Colonic mucosa (tissue), 4 donors: ENCODE measurements around the gene IER3. TPM values are rescaled to one million over a fixed set of nuclear protein-coding genes. Genes with fewer than 3 reads are reported as not detected.

Experiments used
- DNase-seq: peaks from one replicate; pipeline ENCODE4 v3.0.0-alpha.2; 2020
- H3K27ac ChIP-seq: fragments of 200-600 bp; one replicate; pipeline ENCODE4 v1.8.0; 2021
- H3K27me3 ChIP-seq: fragments of 200-600 bp; one replicate; pipeline ENCODE4 v1.8.0; 2021
- H3K36me3 ChIP-seq: fragments of 200-600 bp; one replicate; pipeline ENCODE4 v1.8.0; 2021
- H3K4me1 ChIP-seq: fragments of 200-600 bp; one replicate; pipeline ENCODE4 v1.8.0; 2021; ENCODE audit warnings: mild to moderate bottlenecking
- H3K4me3 ChIP-seq: fragments of 200-600 bp; one replicate; pipeline ENCODE4 v1.8.0; 2021
- H3K9ac ChIP-seq, 2 donors: one replicate each; pipeline ENCODE4 v1.7.0; 2013; ENCODE audit warnings: control low read depth in 2 of 2, low read depth in 2 of 2, low read length in 2 of 2
- H3K9me3 ChIP-seq: fragments of 200-600 bp; one replicate; pipeline ENCODE4 v1.8.0; 2021
- intact Hi-C: fragments of 100-400 bp; cut with DNase I; formaldehyde crosslinking; loops from one replicate; pipeline ENCODE4 v1.14.1; 2022
- total RNA-seq, 2 donors: library from RNA; stranded (reverse); fragmentation: NEBNext Ultra II Directional in 1 of 2; extraction: Animal tissue kit (Norgen Biotek cat#: 25700) in 1 of 2; gene quantifications; one replicate each; pipeline ENCODE4 v1.2.1, GENCODE V29; 2021
- TF ChIP-seq, protein P1 (sequence below): fragments of 200-600 bp; IDR thresholded peaks from one replicate; pipeline ENCODE4 v1.8.0; 2022; ENCODE audit warnings: antibody characterized with exemption, mild to moderate bottlenecking
- donor health status: healthy.
- donor health status: DM: no; HTN: no; CAD: no.
- donor health status: DM: no; HTN: no; CAD: no.

Gene IER3
- total RNA-seq, 2 donors from 2014 or later = 47.2 to 92.8 TPM

DNA sequence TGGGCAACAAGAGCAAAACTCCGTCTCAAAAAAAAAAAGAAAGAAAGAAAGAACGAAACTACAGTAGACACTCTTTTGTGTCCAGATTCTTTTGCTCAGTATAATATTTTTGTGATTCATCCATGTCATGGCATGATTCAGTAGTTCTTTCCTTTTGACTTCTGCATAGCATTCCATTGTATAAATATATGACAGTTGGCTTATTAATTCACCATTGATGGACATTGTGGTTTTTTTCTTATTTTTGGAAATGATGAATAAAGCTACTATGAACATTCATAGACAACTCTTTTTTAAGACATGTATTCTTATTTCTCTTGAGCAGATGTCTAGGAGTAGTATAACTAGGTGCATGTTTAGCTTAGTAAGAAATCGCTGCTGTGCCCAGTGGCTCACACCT lies 10.3 kb upstream of the IER3 start:
- DNase-seq = no peak
- Histone ChIP-seq H3K27ac (no peak overlapping the region), H3K9ac (no peak overlapping the region), H3K27me3 (no peaks in the 10 kb centered on the region), H3K9me3 (no peaks in the 10 kb centered on the region), H3K4me3 (no peak overlapping the region), H3K36me3 (no peaks in the 10 kb centered on the region), H3K4me1 (peaks cover 10% of the 10 kb centered on the region)
- intact Hi-C loops = no loop called here
- TF ChIP-seq, protein P1, sequence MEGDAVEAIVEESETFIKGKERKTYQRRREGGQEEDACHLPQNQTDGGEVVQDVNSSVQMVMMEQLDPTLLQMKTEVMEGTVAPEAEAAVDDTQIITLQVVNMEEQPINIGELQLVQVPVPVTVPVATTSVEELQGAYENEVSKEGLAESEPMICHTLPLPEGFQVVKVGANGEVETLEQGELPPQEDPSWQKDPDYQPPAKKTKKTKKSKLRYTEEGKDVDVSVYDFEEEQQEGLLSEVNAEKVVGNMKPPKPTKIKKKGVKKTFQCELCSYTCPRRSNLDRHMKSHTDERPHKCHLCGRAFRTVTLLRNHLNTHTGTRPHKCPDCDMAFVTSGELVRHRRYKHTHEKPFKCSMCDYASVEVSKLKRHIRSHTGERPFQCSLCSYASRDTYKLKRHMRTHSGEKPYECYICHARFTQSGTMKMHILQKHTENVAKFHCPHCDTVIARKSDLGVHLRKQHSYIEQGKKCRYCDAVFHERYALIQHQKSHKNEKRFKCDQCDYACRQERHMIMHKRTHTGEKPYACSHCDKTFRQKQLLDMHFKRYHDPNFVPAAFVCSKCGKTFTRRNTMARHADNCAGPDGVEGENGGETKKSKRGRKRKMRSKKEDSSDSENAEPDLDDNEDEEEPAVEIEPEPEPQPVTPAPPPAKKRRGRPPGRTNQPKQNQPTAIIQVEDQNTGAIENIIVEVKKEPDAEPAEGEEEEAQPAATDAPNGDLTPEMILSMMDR = no peak

DNA sequence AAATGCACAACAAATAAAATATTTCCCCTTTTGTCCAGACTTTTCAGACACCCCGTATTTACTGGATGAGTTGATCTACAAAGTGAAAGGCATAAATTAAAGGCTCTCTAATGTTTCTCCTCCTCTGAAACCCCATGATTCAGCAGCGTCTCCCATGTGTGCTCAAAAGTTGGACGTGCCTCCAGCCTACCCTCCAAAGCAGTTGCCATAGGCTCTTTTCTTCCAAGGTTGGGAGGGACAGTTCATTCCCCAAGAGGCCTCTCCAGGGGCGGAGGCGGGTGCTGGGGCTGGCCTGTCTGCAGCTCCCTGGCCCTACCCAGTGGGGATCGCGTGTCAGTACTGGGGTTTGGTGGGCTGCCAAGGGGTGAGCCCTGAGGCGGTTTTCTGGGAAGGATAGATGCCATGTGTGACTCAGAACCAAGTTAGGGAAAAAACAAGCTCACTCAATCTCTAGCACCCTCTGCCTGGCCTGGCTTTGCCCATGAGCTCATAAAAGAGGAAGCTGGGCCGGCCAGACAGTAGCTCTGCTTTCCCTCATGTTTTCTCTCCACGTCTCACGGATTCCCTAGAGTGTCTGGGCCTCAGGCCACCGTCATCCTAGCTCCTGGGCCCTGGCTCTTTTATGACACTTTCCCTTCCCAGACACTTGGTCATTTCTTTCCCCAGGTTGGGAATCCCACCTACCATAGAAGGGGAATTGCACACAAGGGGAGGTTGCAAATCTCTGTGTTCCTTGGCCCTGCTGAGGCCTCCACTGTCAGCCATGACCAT lies 8.0 kb upstream of the IER3 start:
- Histone ChIP-seq H3K36me3 (no peaks in the 10 kb centered on the region), H3K9me3 (no peaks in the 10 kb centered on the region), H3K9ac (peak overlapping the region in 1 of 2 donors; percentile 27), H3K27ac (peak overlapping the region; percentile 56), H3K4me3 (no peak overlapping the region), H3K27me3 (no peaks in the 10 kb centered on the region), H3K4me1 (peaks cover 10% of the 10 kb centered on the region)
- peak; percentile 77 for DNase-seq
- intact Hi-C loops = no loop called here
- TF ChIP-seq, protein P1 = no peak

DNA sequence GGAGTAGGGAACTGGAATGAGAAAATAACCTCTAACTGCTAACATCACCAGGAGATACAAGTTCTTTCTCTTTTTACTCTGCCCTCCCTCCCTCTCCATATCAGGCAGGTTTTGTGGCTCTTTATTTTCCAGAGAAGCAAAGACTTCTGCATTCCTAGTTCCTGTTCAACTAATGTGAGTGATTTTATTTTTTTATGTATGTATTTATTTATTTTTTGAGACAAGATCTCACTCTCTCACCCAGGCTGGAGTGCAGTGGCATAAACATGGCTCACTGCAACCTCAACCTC lies 6.0 kb upstream of the IER3 start:
- TF ChIP-seq, protein P1 = no peak
- no peaks in the 10 kb centered on the region for H3K9me3 ChIP-seq
- H3K36me3 ChIP-seq = no peaks in the 10 kb centered on the region
- no peaks in the 10 kb centered on the region for H3K27me3 ChIP-seq
- intact Hi-C loops = no loop called here
- no peak for DNase-seq
- peak overlapping the region in 1 of 2 donors; percentile 70 for H3K9ac ChIP-seq
- peak overlapping the region; percentile 78 for H3K27ac ChIP-seq
- no peak overlapping the region for H3K4me3 ChIP-seq
- peaks cover 10% of the 10 kb centered on the region for H3K4me1 ChIP-seq

DNA sequence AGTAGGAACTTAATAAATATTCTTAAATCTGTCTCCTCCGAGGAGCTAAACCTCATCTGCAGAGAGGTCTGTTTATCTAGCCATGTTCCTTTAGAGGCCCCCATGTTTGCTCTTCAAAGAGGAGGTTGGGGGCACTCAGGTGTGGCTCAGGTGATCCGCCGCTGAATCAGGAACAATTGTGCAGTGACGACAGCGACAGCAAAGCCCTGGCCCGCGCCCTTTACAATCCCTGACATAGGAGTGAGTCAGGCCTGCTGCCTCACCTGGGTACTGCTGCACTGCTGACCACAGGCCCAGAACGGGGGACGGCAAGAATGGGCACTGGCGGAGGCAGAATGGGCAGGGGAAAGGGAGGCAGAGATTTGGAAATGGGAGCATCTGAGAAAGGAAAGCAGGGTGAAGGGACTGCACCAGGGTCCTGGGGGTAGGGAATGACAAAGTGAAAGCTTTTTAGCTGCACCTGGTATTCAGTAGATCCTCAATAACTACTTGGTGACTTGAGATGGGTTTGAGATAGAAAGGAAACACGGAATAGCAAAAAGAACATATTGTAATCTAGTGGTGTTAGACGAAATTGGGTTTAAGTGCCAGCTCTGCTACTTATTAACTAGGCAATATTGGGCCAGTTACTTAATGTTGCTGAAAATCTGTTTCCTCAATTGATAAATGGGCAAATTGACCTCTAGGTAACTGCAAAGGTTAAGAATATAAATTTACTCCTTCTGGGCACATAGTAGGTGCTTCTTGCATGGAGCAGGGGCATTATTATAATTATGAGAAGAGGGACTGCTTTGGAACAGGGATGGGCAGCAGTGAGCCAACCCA lies 5.4 kb upstream of the IER3 start:
- H3K9ac ChIP-seq = peak overlapping the region; percentile 16 to 70
- peaks cover 12% of the 10 kb centered on the region for H3K4me1 ChIP-seq

DNA sequence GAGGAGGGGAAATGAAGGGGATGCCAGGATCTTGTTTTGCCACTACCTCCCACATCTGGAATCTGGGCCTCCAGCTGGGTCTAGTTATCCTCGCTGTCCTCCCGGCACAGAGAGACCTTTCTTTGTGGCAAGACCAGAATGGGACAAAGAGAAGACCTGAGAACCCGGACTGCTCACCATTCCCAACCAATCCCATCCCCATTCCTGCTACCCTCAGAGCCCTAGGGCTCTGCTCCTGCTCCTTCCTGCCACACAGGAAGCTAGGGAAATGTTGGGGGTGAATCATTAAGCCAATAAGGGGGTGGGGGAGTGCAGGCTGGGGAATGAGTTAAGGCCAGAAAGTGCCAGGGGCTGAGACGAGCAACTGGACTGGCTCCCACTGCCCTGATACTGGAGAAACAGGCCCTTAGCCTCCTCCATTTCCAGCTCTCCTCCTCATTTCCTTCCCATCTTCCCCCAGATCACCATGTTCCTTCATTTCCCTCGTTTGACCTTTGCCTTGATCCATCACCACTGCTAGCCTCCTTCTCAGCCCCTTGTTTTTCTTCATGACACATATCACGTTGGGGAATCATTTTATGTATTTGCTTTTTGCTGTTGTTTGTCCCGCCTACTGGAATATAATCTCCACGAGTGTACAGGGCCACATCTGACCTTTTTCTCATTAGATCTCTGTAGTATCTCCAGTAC lies 4.6 kb upstream of the IER3 start:
- H3K27me3 ChIP-seq = no peaks in the 10 kb centered on the region
- peak; percentile 29 for DNase-seq
- TF ChIP-seq, protein P1 = no peak
- peak overlapping the region; percentile 78 for H3K27ac ChIP-seq
- H3K4me1 ChIP-seq = peaks cover 14% of the 10 kb centered on the region
- H3K9me3 ChIP-seq = no peaks in the 10 kb centered on the region
- intact Hi-C loops = no loop called here
- no peaks in the 10 kb centered on the region for H3K36me3 ChIP-seq
- H3K9ac ChIP-seq = peak overlapping the region in 1 of 2 donors; percentile 70
- no peak overlapping the region for H3K4me3 ChIP-seq

More for the DNA sequence above, 5.4 kb upstream of the IER3 start:
- no peaks in the 10 kb centered on the region for H3K9me3 ChIP-seq
- no peaks in the 10 kb centered on the region for H3K27me3 ChIP-seq
- peak; percentile 85 for DNase-seq
- peak overlapping the region; percentile 78 for H3K27ac ChIP-seq
- H3K36me3 ChIP-seq = no peaks in the 10 kb centered on the region
- H3K4me3 ChIP-seq = no peak overlapping the region
- intact Hi-C loops = no loop called here
- TF ChIP-seq, protein P1 = no peak
